ENCODE measurements around the gene BFSP2. TPM values are rescaled to one million over a fixed set of nuclear protein-coding genes. Genes with fewer than 3 reads are reported as not detected.

The BFSP2 gene
- total RNA-seq, 2 experiments from 2014 or later = 0.61 TPM; not detected in 1

DNA sequence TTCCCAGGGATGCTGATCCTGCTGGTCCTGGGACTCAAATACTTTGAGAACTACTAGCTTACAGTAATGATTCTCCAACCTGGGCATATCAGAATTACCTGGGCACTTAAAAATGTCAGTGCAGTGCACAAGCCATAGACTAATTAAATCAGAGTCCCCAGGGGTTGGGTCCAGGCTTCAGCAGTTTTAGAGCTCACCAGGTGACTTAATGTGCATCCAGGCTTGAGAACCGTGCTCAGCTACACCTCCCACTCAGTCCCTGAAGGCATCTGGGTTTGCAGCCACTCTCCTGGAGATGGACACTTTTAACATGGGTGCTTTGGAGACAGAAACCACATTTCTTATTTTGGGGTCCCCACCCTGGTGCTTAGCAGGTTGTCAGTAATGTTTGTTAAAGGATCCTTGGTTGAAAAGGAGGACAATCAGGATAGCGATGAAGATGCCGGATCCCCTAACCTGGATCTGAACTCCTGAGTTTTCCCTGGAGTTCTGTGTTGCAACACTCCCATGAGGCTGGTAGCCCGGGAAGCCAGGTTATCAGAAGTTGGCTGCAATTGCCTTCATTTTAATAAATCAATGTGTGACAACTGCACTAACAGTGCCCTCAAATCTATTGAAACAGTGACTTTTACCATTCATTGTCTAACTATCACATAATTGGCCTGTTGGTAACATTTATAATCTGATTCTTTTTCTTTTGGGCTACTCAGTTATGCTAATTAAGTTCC is 48.1 kb downstream of the BFSP2 start:
- ChIA-PET POLR2A (interaction anchor here (1.4 to 2.9 kb wide), 3 partner anchors 20 to 126 kb away, joined by 3 to 36 read pairs (median 7); partner anchors contain the start of gene CDV3), CTCF (interaction anchor here (1.0 to 1.1 kb wide), 2 partner anchors 127 to 131 kb away, joined by 3 read pairs; no protein-coding TSS in a partner anchor)

DNA sequence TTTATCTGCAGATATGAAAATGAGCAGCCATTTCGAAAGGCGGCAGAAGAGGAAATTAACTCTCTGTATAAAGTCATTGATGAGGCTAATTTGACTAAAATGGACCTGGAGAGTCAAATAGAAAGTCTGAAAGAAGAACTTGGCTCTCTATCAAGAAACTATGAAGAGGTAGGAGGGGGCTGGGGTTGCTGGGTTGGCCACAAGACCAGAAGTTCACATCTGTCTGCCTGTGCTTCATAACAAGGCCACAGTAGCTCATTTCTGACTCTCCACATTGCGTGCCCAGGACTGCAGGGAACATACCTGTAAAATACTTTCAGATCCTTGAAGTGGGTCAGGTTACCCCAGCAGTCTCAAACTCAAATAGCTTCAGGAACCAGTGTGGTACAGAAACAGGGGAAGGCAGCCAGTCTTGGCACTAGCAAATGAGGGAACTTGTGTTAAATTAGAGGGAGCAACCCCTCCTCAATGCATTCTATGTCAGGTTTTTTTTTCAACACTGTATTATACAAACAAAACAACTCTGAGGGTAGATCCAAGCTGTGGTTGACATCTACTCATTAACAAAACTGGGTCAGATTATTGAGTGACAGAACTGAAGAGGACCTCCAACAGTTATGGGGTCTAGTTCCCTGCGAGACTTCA is 48.7 kb downstream of the BFSP2 start:
- ChIA-PET CTCF (interaction anchor here (0.9 to 1.0 kb wide), 2 partner anchors 38 to 126 kb away, joined by 3 to 4 read pairs; no protein-coding TSS in a partner anchor), POLR2A (interaction anchor here (1.0 to 2.9 kb wide), 4 partner anchors 20 to 129 kb away, joined by 3 to 36 read pairs (median 5); partner anchors contain the start of gene CDV3)

- CTCF ChIA-PET = no interaction called here
These were observed 51.5 kb downstream of the BFSP2 start for GRCh38 chr3:133451309-133451708.

DNA sequence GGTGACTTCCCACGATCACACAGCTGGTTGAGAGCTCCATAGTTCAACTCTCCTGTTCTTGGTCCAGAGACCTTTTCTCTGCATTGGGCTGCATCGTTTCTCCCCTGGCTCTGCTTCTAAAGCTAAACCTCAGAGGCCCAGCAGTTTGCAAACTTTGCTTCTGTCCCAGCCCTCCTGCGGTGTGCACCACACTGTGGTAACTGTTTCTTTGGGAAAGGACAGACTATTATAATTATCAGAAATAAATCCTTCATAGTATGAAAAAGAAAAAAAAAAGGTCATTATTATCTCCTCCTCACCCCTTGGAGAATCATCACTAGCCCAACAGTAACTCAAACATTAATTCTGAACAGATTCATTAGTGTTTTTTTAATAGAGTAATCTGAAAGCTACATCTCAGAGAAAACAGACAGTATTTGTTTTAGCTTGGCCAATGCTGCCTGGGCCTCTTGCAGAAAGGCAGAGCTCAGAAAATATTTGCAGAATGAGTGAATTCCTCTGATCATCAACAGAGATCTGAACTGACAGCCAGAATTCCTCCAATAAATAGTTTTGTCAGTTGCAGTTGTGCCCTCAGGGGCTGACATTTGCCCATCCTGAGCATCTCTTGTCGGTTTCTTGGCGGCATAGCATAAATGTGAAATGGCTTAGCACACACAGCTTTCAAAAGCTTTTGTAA is 52.9 kb downstream of the BFSP2 start:
- POLR2A ChIA-PET = interaction anchor here (0.6 kb wide), 1 partner anchor 55 kb away, joined by 4 read pairs; no protein-coding TSS in a partner anchor
- CTCF ChIA-PET = no interaction called here

More at GRCh38 chr3:133451309-133451708, 51.5 kb downstream of the BFSP2 start:
- POLR2A ChIA-PET = no interaction called here

DNA sequence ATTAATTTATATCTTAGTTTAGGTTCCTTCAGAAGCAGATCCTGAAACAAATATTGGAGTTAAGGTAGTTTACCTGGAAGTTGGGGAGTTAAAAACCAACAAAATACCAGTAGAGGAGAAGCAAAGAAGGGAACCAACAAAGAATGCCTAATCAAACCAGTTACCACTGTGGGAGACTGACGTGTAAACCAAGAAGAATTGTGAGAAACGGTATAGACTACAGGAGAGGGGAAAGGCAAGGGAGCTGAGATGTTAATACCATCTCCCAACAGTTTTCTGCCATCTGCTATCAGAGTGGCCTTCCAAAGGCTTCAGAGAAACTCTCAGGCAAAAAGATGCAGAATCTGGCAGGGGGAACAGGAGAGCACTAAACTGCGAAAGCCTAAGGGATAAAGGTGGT is 53.5 kb downstream of the BFSP2 start:
- ChIA-PET POLR2A (interaction anchor here (0.6 kb wide), 1 partner anchor 54 kb away, joined by 4 read pairs; no protein-coding TSS in a partner anchor), CTCF (interaction anchor here (0.6 to 1.6 kb wide), 2 partner anchors 26 to 34 kb away, joined by 3 read pairs; no protein-coding TSS in a partner anchor)

DNA sequence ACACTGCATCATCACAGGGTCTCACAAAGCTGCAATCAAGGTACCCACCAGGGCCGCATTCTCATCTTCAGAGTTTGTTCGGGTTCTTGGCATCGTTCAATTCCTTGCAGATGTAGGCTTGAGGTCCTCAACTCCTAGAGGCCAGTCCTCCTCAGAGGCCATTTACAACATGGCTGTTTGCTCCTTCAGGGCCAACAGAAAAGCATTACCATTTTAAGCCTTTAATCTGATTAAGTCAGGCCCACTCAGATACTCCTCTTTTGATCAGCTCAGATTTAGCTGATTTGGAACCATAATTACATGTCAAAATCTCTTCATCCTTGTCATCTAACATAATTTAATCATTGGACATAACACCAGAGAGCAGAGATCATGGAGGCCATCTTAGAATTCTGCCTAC is 55.4 kb downstream of the BFSP2 start:
- ChIA-PET POLR2A (no interaction called here), CTCF (interaction anchor here (0.6 to 1.6 kb wide), 2 partner anchors 32 to 156 kb away, joined by 3 read pairs; no protein-coding TSS in a partner anchor)

DNA sequence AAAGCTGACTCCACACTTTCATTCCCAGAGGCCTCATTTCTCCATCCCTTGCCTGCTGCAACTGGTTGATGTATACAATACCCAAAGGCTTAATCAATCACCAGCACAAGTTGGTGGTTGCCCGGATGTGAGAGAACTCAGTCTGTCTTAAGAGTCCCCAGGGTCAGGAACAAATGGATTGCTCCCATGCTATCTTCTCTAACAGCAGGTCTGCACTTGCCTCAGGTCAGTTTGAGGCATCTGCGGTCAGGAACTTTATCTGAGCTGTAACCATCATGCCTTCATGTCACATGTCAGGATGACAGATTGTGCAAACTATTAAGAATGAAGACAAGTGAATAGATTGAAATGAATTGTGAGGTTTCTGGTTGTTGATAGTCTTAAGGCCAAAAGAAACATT is 56.1 kb downstream of the BFSP2 start:
- ChIA-PET CTCF (interaction anchor here (0.6 to 1.2 kb wide), 2 partner anchors 19 to 156 kb away, joined by 3 read pairs; no protein-coding TSS in a partner anchor), POLR2A (no interaction called here)

DNA sequence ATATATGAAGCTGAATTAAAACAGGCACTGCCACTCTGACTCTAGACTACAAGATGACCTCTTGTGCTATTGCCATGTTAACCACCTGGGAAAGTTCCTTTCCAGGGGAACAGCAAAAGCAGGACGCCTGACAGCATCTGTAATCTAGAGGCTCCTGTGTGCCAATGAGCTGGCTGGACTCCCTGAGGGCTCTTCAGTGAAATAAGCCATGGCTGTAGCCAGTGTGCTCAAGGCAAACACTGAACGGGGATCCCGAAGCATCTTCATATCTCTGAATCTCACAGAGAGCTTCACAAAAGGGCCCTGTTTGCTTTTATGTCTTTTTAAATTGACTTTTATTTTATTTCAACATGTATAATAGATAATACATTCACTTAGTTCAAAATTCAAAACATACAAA is 57.2 kb downstream of the BFSP2 start:
- ChIA-PET CTCF (interaction anchor here (0.8 to 1.2 kb wide), 2 partner anchors 18 to 115 kb away, joined by 3 read pairs; no protein-coding TSS in a partner anchor), POLR2A (no interaction called here)

DNA sequence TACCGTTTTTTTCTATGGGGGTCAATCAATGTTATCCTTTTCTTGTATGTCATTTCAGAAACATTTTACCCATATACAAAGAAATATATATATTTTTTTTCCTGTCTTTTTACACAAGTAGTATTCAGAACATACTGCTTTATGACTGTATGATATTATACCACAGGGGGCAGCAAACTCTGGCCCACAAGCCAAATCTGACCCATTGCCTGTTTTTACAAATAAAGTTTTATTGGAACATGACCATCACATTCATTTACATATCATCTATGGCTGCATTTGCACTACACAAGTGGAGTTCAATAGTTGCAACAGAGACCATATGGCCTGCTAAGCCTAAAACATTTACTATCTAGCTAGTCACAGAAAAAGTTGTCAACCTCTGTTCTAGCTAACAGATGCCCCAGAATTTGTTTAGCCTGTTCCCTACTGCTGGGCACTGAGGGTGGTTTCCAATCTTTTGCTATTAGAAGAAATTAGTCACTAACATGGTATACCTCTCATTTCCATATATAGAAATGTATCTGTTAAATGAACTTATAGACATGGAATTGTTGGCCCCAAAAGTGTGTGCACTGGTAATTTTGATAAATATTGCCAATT is 57.7 kb downstream of the BFSP2 start:
- ChIA-PET POLR2A (no interaction called here), CTCF (interaction anchor here (0.8 kb wide), 1 partner anchor 114 kb away, joined by 3 read pairs; no protein-coding TSS in a partner anchor)

GRCh38 chr3:133459400-133459799 is 59.5 kb downstream of the BFSP2 start:
- POLR2A ChIA-PET = interaction anchor here (1.6 kb wide), 1 partner anchor 113 kb away, joined by 4 read pairs; no protein-coding TSS in a partner anchor
- CTCF ChIA-PET = no interaction called here

- CTCF ChIA-PET = no interaction called here
- POLR2A ChIA-PET = interaction anchor here (1.6 kb wide), 1 partner anchor 112 kb away, joined by 4 read pairs; no protein-coding TSS in a partner anchor
These were observed 61.0 kb downstream of the BFSP2 start for GRCh38 chr3:133460809-133461208.

DNA sequence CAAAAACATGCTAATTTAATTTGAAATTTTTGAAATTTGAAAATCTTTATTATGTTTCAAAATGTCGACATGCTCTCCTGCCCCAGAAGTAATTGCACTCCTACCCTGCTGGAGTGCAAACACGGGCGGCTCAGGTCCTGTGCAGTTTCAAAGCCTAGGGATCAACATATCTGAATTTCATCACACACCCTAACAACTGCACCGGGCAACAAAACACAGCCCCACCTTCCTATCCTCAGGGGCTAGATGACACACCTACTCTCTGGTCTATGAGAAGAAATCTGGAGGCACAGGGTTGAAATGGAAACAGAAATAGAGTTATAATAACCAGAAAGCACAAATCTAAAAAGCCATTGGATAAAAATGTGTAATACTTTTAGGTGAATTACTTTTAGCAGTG is 61.4 kb downstream of the BFSP2 start:
- ChIA-PET CTCF (no interaction called here), POLR2A (interaction anchor here (1.6 kb wide), 1 partner anchor 111 kb away, joined by 4 read pairs; no protein-coding TSS in a partner anchor)

- ChIA-PET CTCF (interaction anchor here (0.5 to 1.4 kb wide), 2 partner anchors 13 to 25 kb away, joined by 3 read pairs; no protein-coding TSS in a partner anchor), POLR2A (no interaction called here)
These were observed 63.5 kb downstream of the BFSP2 start for GRCh38 chr3:133463347-133463860.

GRCh38 chr3:133464573-133464972 is 64.7 kb downstream of the BFSP2 start:
- CTCF ChIA-PET = no interaction called here
- POLR2A ChIA-PET = interaction anchor here (0.6 kb wide), 1 partner anchor 26 kb away, joined by 3 read pairs; no protein-coding TSS in a partner anchor

DNA sequence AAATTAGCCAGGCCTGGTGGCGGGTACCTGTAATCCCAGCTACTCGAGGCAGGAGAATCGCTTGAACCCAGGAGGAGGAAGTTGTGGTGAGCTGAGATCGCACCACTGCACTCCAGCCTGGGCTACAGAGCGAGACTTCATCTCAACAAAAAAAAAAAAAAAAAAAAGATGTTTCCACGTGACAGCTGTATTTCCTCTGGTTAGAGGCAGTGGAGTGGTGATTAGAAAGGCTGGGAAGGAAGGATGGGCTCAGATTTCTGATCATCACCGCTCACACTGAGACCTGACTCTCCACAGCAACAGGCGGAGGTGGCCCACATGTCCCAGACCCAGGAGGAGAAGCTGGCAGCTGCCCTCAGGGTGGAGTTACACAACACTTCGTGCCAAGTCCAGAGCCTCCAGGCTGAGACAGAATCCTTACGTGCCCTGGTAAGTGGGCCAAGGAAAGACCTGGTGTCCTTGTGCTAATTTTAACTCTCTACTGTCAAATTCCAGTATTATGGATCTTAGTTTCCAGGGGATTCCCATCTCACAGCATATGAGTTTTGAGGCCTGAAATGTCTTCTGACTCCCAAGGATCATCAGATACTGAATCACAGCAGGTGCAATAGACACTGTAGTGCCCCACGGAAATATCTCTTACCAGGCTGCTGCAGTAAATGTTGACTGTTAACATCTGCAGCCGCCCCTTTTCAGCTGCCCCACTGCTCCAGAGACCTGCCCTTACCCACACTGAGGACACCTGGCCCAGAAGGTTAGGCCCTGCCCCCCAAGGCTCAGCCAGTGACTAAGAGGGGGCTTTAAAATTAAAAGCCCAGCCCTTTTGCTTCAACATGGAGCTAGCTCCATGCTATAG is 66.9 kb downstream of the BFSP2 start:
- POLR2A ChIA-PET = interaction anchor here (1.7 kb wide), 1 partner anchor 22 kb away, joined by 5 read pairs; no protein-coding TSS in a partner anchor
- CTCF ChIA-PET = interaction anchor here (1.3 to 1.8 kb wide), 2 partner anchors 20 to 106 kb away, joined by 3 to 4 read pairs; partner anchors contain the start of gene CDV3

GRCh38 chr3:133467780-133468179 is 67.9 kb downstream of the BFSP2 start:
- POLR2A ChIA-PET = interaction anchor here (1.0 to 1.7 kb wide), 3 partner anchors 20 to 105 kb away, joined by 3 to 5 read pairs (median 4); no protein-coding TSS in a partner anchor
- CTCF ChIA-PET = interaction anchor here (1.3 to 1.8 kb wide), 2 partner anchors 19 to 105 kb away, joined by 3 to 4 read pairs; partner anchors contain the start of gene CDV3

- POLR2A ChIA-PET = interaction anchor here (1.0 to 1.7 kb wide), 3 partner anchors 20 to 105 kb away, joined by 3 to 5 read pairs (median 4); no protein-coding TSS in a partner anchor
- CTCF ChIA-PET = interaction anchor here (1.3 to 1.8 kb wide), 2 partner anchors 19 to 105 kb away, joined by 3 to 4 read pairs; partner anchors contain the start of gene CDV3
These were observed 68.4 kb downstream of the BFSP2 start for GRCh38 chr3:133468251-133468721.
